Measurements from ENCODE around the gene CPED1. TPM values are rescaled to one million over a fixed set of nuclear protein-coding genes. Genes with fewer than 3 reads are reported as not detected.

The CPED1 gene
- total and polyA plus RNA-seq, 2 experiments from 2014 or later = 0.17 to 0.47 TPM

- no peak for TF ChIP-seq REST (IDR thresholded peaks at IDR 0.05; ENCODE audit: unreplicated experiment)
- TF ChIP-seq ZNF114 (CRISPR knock-in tag; IDR thresholded peaks at IDR 0.05) = no peak
- TF ChIP-seq NANOG (IDR thresholded peaks at IDR 0.05; ENCODE audit: borderline replicate concordance) = no peak
- no peak for TF ChIP-seq ZNF331 (CRISPR knock-in tag; IDR thresholded peaks at IDR 0.05; ENCODE audit: low read depth)
- TF ChIP-seq CTCF (conservative IDR thresholded peaks at IDR 0.05; ENCODE audit: low read depth in 2 of 2) = no peak
Observed at GRCh38 chr7:121178452-121178851, 189.9 kb downstream of the CPED1 start (continued).

GRCh38 chr7:121178869-121179497 is 190.5 kb downstream of the CPED1 start:
- Histone ChIP-seq H3K4me1 (ENCODE audit: insufficient read depth) (no peaks in the 10 kb centered on the region), H3K4me3 (no peak overlapping the region), H3K9me2 (ENCODE audit: insufficient read depth) (no peaks in the 10 kb centered on the region), H3K79me2 (replicated peaks; ENCODE audit: insufficient read depth) (no peaks in the 10 kb centered on the region), H3K4me2 (no peak overlapping the region), H3K27ac (ENCODE audit: low read depth) (no peak overlapping the region), H3F3A (replicated peaks; ENCODE audit: low read depth) (no peaks in the 10 kb centered on the region), H4K20me1 (replicated peaks; ENCODE audit: insufficient read depth) (no peaks in the 10 kb centered on the region), H2AFZ (no peak overlapping the region), H3K36me3 (ENCODE audit: insufficient read depth) (no peaks in the 10 kb centered on the region), H3K27me3 (ENCODE audit: insufficient read depth) (no peaks in the 10 kb centered on the region)
- ATAC-seq = no peak
- Mint-ChIP-seq H3K9me3 (no peaks in the 10 kb centered on the region), H3K4me1 (no peaks in the 10 kb centered on the region), H3K4me3 (no peak overlapping the region), H3K27ac (no peak overlapping the region), H3K27me3 (ENCODE audit: insufficient read depth, low read depth, poor library complexity) (no peaks in the 10 kb centered on the region), H3K36me3 (ENCODE audit: low read depth) (no peaks in the 10 kb centered on the region)
- DNase-seq (ENCODE audit: low spot score) = no peak
- TF ChIP-seq CTCF (conservative IDR thresholded peaks at IDR 0.05; ENCODE audit: low read depth in 2 of 2) (no peak), ETS1 (IDR thresholded peaks at IDR 0.05) (no peak), EZH2phosphoT487 (IDR thresholded peaks at IDR 0.05; ENCODE audit: unreplicated experiment) (no peak), JUNB (IDR thresholded peaks at IDR 0.05; ENCODE audit: unreplicated experiment) (no peak), ZNF462 (CRISPR knock-in tag; IDR thresholded peaks at IDR 0.05) (no peak), CREB1 (CRISPR knock-in tag; IDR thresholded peaks at IDR 0.05; ENCODE audit: low read depth) (no peak)

Data from GM23338 (cell line).